Pulmonary artery endothelial cell (primary cell): ENCODE measurements around the gene SURF4. TPM values are rescaled to one million over a fixed set of nuclear protein-coding genes. Genes with fewer than 3 reads are reported as not detected.

Experiments
- DNase-seq: peaks from one replicate; pipeline ENCODE4 v3.0.0-alpha.2; 2011; ENCODE audit warnings: low read depth, low spot score
- total RNA-seq: library from RNA; depleted of rRNA; stranded (reverse); fragments of >200 nt; gene quantifications from 2 replicates; pipeline ENCODE4 v1.2.3, GENCODE V29; 2014

Gene SURF4
- total RNA-seq, 1 donor from 2014 or later = 525 TPM

GRCh38 chr9:133353548-133353947, 22.3 kb downstream of the SURF4 start:
- DNase-seq = no peak

- DNase-seq = no peak
These were observed 23.1 kb downstream of the SURF4 start for GRCh38 chr9:133352635-133353340.

- DNase-seq = peak; percentile 24
These were observed 23.8 kb downstream of the SURF4 start for GRCh38 chr9:133351908-133352634.

- no peak for DNase-seq
These were observed 24.3 kb downstream of the SURF4 start for GRCh38 chr9:133351526-133351907.

GRCh38 chr9:133349965-133350616, 25.8 kb downstream of the SURF4 start:
- DNase-seq = no peak

GRCh38 chr9:133348718-133349573, 26.9 kb downstream of the SURF4 start:
- DNase-seq = no peak

- DNase-seq = peak; percentile 88
These were observed 27.7 kb downstream of the SURF4 start, which contains the start of the genes MED22 and RPL7A for GRCh38 chr9:133347985-133348717. Gene MED22 (minus strand): TSS chr9:133348131. CDS start chr9:133346662, 1,469 bp downstream. Gene RPL7A (plus strand): TSS chr9:133348218. CDS start chr9:133348244, 26 bp downstream.

- DNase-seq = no peak
These were observed 28.3 kb downstream of the SURF4 start for GRCh38 chr9:133347515-133347984.

GRCh38 chr9:133346021-133346785, 29.7 kb downstream of the SURF4 start:
- DNase-seq = no peak

- DNase-seq = no peak
These were observed 30.3 kb downstream of the SURF4 start for GRCh38 chr9:133345596-133345995.

- no peak for DNase-seq
These were observed 30.9 kb downstream of the SURF4 start for GRCh38 chr9:133344979-133345378.

GRCh38 chr9:133344071-133344470, 31.8 kb downstream of the SURF4 start:
- no peak for DNase-seq

- DNase-seq = no peak
These were observed 33.3 kb downstream of the SURF4 start for GRCh38 chr9:133342570-133342969.

- DNase-seq = no peak
These were observed 33.8 kb downstream of the SURF4 start for GRCh38 chr9:133342069-133342406.

GRCh38 chr9:133341369-133342068, 34.3 kb downstream of the SURF4 start:
- DNase-seq = no peak

- no peak for DNase-seq
These were observed 34.9 kb downstream of the SURF4 start for GRCh38 chr9:133340916-133341315.

- no peak for DNase-seq
These were observed 35.6 kb downstream of the SURF4 start for GRCh38 chr9:133340256-133340655.

- no peak for DNase-seq
These were observed 36.2 kb downstream of the SURF4 start for GRCh38 chr9:133339641-133340040.
